ENCODE results near the gene ZNF783.
"Not testable (repeated sequence)": the region's sequence is repeated elsewhere in the genome, so short reads cannot be mapped to it uniquely, and the experiment has no call there.

The ZNF783 gene

DNA sequence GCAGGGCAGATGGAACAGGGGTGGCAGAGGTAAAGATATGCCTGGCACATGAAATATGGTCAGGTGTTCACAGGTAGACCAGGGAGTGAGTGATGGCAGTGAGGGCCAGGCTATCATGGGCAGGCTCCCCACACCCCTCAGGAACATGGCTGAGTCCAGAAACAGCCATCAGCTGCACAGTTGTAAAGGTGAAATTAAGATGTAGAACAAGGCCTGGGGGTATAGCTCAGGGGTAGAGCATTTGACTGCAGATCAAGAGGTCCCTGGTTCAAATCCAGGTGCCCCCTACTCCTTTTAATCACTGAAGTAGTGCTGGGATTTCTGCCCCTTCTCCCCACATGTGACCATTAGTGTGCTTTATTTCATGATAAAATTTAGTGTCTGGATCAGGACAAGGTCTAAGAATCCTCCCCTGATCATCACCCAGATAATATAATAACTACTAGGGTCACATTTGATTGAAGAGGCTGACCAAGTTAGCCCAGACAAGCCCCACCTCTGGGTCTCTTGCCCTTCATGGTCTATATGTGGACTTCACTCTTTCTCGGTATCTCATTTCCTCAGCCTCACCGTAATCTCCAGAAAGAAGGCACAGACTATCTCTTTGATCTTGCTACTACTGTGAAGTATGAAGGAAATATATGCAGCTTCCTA is 69.0 kb downstream of the ZNF783 start:
- H3K27ac ChIP-seq (ENCODE audit: low read depth, low read length) = no peak overlapping the region
- no peaks in the 10 kb centered on the region for H3K36me3 ChIP-seq (ENCODE audit: insufficient read depth, low read length)
- no peak overlapping the region for H3K4me3 ChIP-seq (ENCODE audit: low read depth, low read length)
- peaks cover 4% of the 10 kb centered on the region; the same call in 1 of the 2 replicates for H3K27me3 ChIP-seq (ENCODE audit: insufficient read depth, low read length)
- H3K4me1 ChIP-seq (ENCODE audit: control insufficient read depth, insufficient read depth, low read length, unreplicated experiment) = no peaks in the 10 kb centered on the region
- H2AFZ ChIP-seq (ENCODE audit: low read length, unreplicated experiment) = no peak overlapping the region
- H3K79me2 ChIP-seq (ENCODE audit: control insufficient read depth, insufficient read depth, low read length, unreplicated experiment) = no peaks in the 10 kb centered on the region

DNA sequence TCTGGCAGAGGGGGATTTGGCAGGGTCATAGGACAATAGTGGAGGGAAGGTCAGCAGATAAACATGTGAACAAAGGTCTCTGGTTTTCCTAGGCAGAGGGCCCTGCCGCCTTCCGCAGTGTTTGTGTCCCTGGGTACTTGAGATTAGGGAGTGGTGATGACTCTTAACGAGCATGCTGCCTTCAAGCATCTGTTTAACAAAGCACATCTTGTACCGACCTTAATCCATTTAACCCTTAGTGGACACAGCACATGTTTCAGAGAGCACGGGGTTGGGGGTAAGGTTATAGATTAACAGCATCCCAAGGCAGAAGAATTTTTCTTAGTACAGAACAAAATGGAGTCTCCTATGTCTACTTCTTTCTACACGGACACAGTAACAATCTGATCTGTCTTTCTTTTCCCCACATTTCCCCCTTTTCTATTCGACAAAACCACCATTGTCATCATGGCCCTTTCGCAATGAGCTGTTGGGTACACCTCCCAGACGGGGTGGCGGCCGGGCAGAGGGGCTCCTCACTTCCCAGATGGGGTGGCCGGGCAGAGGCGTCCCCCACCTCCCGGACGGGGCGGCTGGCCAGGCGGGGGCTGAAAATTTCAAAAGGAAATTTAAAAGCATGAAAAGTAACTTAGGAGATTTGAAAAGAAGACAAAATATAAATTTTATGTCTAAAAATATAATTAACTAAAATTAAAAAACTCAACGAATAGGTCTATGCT is 70.8 kb downstream of the ZNF783 start:
- H3K27ac ChIP-seq (ENCODE audit: low read depth, low read length); H3K36me3 ChIP-seq (ENCODE audit: insufficient read depth, low read length); H2AFZ ChIP-seq (ENCODE audit: low read length, unreplicated experiment); H3K27me3 ChIP-seq (ENCODE audit: insufficient read depth, low read length); H3K79me2 ChIP-seq (ENCODE audit: control insufficient read depth, insufficient read depth, low read length, unreplicated experiment); H3K4me1 ChIP-seq (ENCODE audit: control insufficient read depth, insufficient read depth, low read length, unreplicated experiment); H3K4me3 ChIP-seq (ENCODE audit: low read depth, low read length): not testable (repeated sequence)

DNA sequence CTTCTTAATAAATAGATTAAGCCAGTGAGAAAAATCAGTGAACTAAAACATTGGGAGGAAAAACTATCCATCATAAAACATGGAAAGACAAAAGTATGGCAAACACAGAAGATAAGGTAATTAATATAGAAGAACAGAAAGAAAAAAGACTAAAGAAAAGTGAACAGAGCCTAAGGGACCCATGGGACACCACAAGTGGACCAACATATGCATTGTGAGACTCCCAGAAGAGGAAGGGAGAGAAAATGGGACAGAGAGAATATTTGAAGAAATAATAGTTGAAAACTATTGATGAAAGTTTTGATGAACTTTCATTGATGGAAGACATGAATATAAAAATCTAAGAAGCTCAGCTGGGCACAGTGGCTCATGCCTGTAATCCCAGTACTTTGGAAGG is 71.3 kb downstream of the ZNF783 start:
- Histone ChIP-seq H3K36me3 (ENCODE audit: insufficient read depth, low read length) (no peaks in the 10 kb centered on the region), H3K79me2 (ENCODE audit: control insufficient read depth, insufficient read depth, low read length, unreplicated experiment) (no peaks in the 10 kb centered on the region), H3K4me3 (ENCODE audit: low read depth, low read length) (no peak overlapping the region), H2AFZ (ENCODE audit: low read length, unreplicated experiment) (no peak overlapping the region), H3K27ac (ENCODE audit: low read depth, low read length) (no peak overlapping the region), H3K4me1 (ENCODE audit: control insufficient read depth, insufficient read depth, low read length, unreplicated experiment) (no peaks in the 10 kb centered on the region), H3K27me3 (ENCODE audit: insufficient read depth, low read length) (peaks cover 4% of the 10 kb centered on the region; the same call in 1 of the 2 replicates)

DNA sequence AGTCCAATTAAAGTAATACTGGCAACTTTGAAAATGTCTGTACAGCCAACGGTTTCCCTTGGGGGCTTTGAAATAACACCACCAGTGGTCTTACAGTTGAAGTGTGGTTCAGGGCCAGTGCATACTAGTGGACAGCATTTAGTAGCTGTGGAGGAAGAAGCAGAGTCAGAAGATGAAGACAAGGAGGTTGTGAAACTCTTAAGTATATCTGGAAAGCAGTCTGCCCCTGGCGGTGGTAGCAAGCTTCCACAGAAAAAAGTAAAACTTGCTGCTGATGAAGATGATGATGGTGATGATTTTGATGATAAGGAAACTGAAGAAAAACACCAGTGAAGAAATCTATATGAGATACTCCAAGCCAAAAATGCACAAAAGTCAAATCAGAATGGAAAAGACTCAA is 72.2 kb downstream of the ZNF783 start:
- no peak overlapping the region for H3K4me3 ChIP-seq (ENCODE audit: low read depth, low read length)
- no peaks in the 10 kb centered on the region for H3K36me3 ChIP-seq (ENCODE audit: insufficient read depth, low read length)
- H3K79me2 ChIP-seq (ENCODE audit: control insufficient read depth, insufficient read depth, low read length, unreplicated experiment) = no peaks in the 10 kb centered on the region
- no peak overlapping the region for H3K27ac ChIP-seq (ENCODE audit: low read depth, low read length)
- no peak overlapping the region for H2AFZ ChIP-seq (ENCODE audit: low read length, unreplicated experiment)
- peaks cover 4% of the 10 kb centered on the region; the same call in 1 of the 2 replicates for H3K27me3 ChIP-seq (ENCODE audit: insufficient read depth, low read length)
- H3K4me1 ChIP-seq (ENCODE audit: control insufficient read depth, insufficient read depth, low read length, unreplicated experiment) = no peaks in the 10 kb centered on the region

Data from ACC112 (cell line).